GM10266 (cell line): ENCODE results near the gene MLLT6.
A peak's percentile ranks its signal among the peaks of the same experiment; 100 is the strongest.

Experiments
- DNase-seq: peaks from one replicate; pipeline ENCODE4 v3.0.0; 2012; ENCODE audit errors: extremely low spot score
- TF ChIP-seq, protein P1 (sequence below): IDR thresholded peaks from 2 replicates; pipeline ENCODE4 v1.5.1; 2012; ENCODE audit warnings: mild to moderate bottlenecking, low read depth; ENCODE audit not compliant: control insufficient read depth, insufficient read depth; ENCODE audit errors: missing control alignments

The MLLT6 gene

DNA sequence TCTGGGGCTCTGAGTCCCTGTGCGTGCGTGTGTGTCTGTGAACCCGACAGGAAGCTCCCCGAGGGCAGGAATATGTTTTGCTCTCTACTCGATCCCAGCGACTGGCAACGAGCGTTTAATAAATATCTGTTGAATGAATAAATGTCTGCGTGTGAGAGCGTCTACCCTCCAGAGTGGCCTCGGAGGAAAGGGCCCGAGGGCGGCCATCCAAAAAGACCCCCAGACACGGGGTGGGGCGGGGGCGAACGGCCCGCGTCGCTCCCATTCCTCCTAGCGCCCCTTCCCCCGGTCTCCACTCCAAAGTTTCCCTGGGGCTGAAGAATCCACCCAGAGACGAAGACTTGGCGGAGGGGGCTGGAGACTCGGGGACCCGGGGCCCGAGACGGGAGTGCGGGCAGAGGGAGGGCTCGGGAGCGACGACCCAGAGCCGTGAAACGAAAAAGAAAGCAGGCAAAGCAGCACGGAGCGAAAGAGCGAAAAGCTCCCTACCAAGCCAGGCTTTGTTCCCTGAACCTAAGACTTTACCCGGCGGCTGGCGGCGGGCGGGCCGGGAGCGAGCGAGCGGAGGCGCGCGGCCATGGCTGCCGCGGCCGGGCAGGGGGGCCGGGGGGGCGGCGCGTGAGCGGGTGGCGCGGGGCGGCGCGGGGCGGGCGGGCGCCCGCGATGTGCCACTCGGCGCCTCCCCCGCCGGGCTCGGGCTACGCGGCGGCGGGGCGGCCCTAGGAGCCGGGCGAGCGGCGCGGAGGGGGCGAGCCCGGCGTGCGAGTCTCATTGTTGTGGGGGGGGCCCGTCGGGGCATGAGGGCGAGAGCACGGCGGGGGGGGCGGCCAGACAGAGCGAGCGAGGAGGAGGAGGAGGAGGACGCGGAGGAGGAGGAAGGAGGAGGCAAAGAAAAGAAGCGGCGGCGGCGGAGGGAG lies at the start of gene MLLT6:
TSS of gene MLLT6 (plus strand) at position 668 of the 917 bp plus-strand sequence. CDS start 360 bp downstream, outside the sequence.
- DNase-seq: peak; percentile 83
- TF ChIP-seq, protein P1, sequence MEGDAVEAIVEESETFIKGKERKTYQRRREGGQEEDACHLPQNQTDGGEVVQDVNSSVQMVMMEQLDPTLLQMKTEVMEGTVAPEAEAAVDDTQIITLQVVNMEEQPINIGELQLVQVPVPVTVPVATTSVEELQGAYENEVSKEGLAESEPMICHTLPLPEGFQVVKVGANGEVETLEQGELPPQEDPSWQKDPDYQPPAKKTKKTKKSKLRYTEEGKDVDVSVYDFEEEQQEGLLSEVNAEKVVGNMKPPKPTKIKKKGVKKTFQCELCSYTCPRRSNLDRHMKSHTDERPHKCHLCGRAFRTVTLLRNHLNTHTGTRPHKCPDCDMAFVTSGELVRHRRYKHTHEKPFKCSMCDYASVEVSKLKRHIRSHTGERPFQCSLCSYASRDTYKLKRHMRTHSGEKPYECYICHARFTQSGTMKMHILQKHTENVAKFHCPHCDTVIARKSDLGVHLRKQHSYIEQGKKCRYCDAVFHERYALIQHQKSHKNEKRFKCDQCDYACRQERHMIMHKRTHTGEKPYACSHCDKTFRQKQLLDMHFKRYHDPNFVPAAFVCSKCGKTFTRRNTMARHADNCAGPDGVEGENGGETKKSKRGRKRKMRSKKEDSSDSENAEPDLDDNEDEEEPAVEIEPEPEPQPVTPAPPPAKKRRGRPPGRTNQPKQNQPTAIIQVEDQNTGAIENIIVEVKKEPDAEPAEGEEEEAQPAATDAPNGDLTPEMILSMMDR: no peak

DNA sequence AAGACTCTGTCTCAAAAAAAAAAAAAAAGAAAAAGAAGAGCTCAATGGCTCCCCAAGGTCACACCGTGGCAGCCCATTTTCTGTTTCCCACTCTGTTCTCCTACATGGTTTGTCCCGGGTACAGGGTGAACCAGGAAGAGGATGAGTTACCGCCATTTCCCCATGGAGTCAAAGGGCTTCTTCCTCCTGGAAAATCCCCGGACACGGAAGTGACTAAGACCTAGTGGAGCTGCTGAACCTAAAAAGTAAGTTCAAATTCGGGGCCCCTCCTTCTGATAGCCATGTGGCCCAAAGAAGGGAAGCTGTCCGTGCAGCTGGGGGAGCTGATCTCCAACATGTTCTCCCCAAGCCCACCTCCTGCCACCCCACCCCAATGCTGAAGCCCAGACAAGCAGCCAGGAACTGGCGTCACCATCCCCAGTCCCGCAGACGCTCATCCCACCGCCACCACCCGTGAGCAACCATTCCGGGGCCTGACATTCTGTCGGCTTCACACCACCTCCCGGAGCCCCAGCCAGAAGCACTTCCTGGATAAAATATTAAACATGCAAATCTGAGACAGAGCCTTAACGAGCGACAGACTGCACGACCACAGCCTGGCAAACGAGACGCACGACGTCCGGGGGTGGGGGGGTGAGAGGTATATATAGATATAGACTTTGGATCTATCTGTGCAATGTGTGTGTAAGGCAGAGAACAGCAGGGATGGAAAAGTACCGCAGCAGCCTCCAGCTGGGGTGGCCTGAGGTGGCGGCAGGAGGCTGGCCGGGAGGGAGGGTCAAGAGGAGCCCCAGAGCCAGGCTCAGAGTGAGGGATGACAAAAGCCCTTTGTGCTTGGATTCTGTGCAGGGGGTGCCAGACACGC lies 47.9 kb upstream of the MLLT6 start:
- TF ChIP-seq, protein P1: no peak
- no peak for DNase-seq

DNA sequence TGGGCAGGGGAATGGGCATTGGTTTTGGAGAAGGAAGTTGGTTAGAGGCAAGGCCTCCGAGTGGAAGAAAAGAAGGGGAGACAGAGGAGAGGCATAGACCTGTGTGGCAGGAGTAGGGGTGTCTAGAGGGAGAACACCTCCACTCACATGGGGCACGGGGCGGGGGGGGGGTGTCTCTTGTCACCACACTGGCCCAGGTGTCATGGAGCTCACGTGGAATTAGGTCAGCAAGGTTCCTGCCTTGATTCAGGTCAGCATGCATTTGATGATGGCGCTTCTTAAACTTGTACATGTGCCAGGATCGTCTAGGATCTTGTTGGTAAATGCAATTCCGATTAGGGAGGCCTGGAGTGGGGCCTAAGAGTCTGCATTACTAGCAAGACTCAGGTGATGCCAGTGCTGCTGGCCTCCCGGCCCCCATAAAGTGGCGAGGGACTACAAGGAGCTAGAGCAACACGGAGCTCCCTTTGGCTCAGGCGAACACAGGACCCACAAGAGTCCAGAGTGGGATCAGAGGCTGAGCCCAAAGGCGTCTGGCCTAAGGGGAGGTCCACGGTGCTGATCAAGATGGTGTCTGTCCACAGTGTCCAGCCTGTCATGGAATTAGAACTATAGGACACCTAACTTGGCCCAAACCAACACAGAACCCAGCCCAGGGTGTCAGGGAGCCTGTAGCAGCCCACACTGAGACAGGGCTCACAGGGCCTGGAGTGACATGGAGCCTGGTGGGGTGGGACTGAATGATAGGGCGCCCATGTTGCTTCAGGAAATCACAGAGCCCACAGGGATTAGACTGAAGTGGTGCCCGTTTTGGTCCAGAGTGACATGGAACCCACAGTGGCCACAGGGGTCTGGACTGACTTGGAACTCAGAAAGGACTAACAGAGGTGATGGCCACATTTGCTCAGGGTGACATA lies 47.0 kb upstream of the MLLT6 start:
- TF ChIP-seq, protein P1: no peak
- DNase-seq: peak; percentile 3

DNA sequence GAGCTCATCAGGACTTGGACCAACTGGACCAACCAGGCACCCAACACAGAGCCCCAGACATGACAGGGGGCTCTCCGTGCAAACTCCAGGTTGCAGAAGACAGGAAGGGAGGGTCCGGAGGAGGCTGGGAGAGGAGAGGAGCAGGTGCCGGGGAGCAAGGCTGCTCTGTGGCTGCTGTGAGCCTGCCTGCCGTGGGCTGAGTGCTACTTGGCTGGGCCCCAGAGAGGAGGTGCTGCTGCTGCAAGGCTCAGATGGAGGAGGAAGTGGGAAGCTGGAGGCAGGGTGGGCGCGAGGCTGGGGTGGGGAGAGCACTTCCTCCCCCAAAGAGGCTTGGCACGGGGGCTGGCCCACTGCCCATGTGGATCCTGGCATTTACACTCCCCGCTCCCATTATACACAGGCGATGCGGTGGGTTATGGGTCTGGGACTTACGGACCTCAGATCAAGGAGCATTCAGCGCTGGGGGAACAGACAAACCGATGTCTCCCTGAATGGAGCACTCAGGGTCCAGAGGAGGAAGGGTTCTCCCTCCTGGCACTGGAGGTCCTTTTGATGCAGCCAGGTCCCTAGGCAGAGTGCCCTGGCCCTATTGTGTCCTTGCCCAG lies 46.2 kb upstream of the MLLT6 start:
- TF ChIP-seq, protein P1: no peak
- no peak for DNase-seq

DNA sequence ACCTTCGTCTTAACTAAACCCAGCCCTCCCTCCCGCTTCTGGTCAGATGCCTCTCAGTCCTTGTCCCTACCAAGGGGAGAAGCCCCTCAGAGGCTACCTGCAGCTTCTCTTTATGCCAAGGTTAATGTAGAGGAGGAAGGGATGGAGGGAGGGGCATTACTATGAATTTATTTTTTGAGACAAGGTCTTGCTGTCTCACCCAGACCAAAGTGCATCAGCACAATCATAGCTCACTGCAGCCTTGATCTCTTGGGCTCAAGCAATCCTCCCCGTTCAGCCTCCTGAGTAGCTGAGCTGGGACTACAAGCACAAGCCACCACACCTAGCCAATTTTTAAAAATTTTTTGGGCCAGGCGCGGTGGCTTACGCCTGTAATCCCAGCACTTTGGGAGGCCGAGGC lies 45.7 kb upstream of the MLLT6 start:
- DNase-seq: no peak
- TF ChIP-seq, protein P1: no peak
